Tibial nerve (tissue), 4 donors: ENCODE results near the gene BHLHA9. TPM values are rescaled to one million over a fixed set of nuclear protein-coding genes. Genes with fewer than 3 reads are reported as not detected.

Experiments
- DNase-seq, 2 donors: peaks; one replicate each; pipeline ENCODE4 v3.0.0-alpha.2; 2019; ENCODE audit warnings: low spot score in 2 of 2
- H3K27ac ChIP-seq, 4 donors: fragments of 200-600 bp; sonication (generic) in 3 of 4; one replicate each; pipeline ENCODE4 v1.5.1; 2017 to 2019; ENCODE audit warnings: mild to moderate bottlenecking in 1 of 4
- H3K27me3 ChIP-seq, 2 donors: fragments of 200-600 bp; sonication (generic) in 1 of 2; one replicate each; pipeline versions ENCODE4 v1.5.1 to v1.6.0; 2017 to 2019
- H3K36me3 ChIP-seq, 3 donors: fragments of 200-600 bp; sonication (generic); one replicate each; pipeline ENCODE4 v1.5.1; 2018 to 2019
- H3K4me1 ChIP-seq, 4 donors: fragments of 200-600 bp; sonication (generic) in 3 of 4; one replicate each; pipeline ENCODE4 v1.5.1; 2017 to 2019
- H3K4me3 ChIP-seq, 4 donors: fragments of 200-600 bp; sonication (generic) in 3 of 4; one replicate each; pipeline ENCODE4 v1.5.1; 2017 to 2019; ENCODE audit warnings: mild to moderate bottlenecking in 1 of 4, moderate library complexity in 1 of 4
- H3K9me3 ChIP-seq, 4 donors: fragments of 200-600 bp; sonication (generic) in 3 of 4; one replicate each; pipeline ENCODE4 v1.5.1; 2017 to 2019
- CTCF ChIP-seq, 5 experiments: fragments of 200-600 bp in 3 of 5; fragments of 450-650 bp in 2 of 5; sonication (generic) in 3 of 5; IDR thresholded peaks; one replicate each; pipeline ENCODE4 v1.5.1; 2016 to 2019; ENCODE audit warnings: antibody characterized with exemption in 5 of 5, mild to moderate bottlenecking in 3 of 5, moderate library complexity in 2 of 5
- EP300 ChIP-seq, 2 donors: sonication (generic); formaldehyde crosslinking; IDR thresholded peaks; one replicate each; pipeline ENCODE4 v1.6.1; 2017; ENCODE audit warnings: antibody characterized with exemption in 2 of 2, mild to moderate bottlenecking in 1 of 2
- POLR2A ChIP-seq, 2 donors: fragments of 450-650 bp; IDR thresholded peaks; one replicate each; pipeline ENCODE4 v1.6.1; 2017; ENCODE audit warnings: antibody characterized with exemption in 2 of 2, mild to moderate bottlenecking in 2 of 2, moderate library complexity in 2 of 2
- WGBS, 2 donors: methylation state at CpG; one replicate each; pipeline ENCODE4 v1.1.5; 2018; 5-methylcytosine and 5-hydroxymethylcytosine counted together
- total RNA-seq, 4 donors: library from RNA; depleted of rRNA; stranded (reverse); fragments of >200 nt; gene quantifications; one replicate each; pipeline ENCODE4 v1.1.0, GENCODE V29; 2016

The BHLHA9 gene
- total RNA-seq, 4 donors from 2014 or later = not detected

DNA sequence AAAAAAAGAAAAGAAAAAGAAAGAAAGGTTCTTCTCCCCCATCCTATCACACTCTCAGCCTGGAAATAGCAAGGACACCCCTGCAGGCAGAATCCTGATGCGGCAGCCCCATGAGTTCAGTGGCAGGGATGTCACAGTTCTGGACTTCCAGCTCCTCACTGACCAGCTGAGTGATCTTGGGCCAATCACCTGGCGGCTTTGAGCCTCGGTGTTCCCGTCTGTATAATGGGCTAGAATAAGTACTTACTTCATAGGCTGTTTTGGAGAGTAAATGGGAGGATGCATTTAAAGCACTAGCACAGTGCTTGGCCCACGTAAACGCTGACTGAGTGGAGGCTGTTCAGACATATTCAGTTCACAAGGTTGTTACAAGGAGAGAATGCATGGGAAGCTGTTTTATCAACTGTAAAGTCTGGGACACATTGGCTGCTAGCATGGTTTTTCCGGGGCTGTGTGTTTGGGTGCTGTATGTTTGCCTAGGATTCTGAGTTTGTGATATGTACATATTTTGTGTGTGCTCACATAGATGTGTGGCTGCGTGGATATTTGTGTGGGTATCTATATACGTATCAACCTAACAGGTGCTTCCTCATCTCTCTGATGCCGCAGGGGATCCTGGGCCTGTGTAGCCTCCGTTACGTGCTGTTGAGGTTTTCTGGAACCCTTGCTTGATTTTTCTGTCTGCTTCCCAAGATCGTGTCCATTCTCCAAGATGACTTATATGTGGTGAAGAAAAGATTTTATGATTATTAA lies 3.4 kb downstream of the BHLHA9 start:
- DNase-seq = no peak
- no peak overlapping the region for H3K4me3 ChIP-seq
- 76 to 85% methylated on average over 13 of the region's 13 CpGs for WGBS, 2 donors
- no peak overlapping the region for H3K27ac ChIP-seq
- TF ChIP-seq EP300 (IDR thresholded peaks at IDR 0.05) (no peak), POLR2A (IDR thresholded peaks at IDR 0.05) (no peak), CTCF (IDR thresholded peaks at IDR 0.05) (no peak)
- no peaks in the 10 kb centered on the region for H3K36me3 ChIP-seq
- peaks cover 0 to 25% (median 0%) of the 10 kb centered on the region in 4 donors for H3K4me1 ChIP-seq
- peaks cover 0 to 40% of the 10 kb centered on the region in 2 donors for H3K27me3 ChIP-seq
- no peaks in the 10 kb centered on the region for H3K9me3 ChIP-seq

DNA sequence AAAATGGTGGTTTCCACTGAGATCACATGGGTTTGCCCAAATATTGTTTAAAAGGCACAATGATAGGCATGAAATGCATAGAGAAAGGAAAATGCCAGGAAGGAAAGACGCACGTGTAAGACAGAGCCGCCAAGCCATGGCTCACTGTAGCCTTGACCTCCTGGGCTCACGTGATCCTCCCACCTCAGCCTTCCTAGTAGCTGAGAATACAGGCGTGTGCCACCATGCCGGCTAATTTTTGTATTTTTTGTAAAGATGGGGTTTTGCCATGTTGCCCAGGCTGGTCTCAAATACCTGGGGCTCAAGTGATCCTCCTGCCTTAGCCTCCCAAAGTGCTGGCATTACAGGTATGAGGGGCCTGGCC lies 4.0 kb downstream of the BHLHA9 start:
- no peaks in the 10 kb centered on the region for H3K36me3 ChIP-seq
- H3K9me3 ChIP-seq = no peaks in the 10 kb centered on the region
- peaks cover 0 to 46% of the 10 kb centered on the region in 2 donors for H3K27me3 ChIP-seq
- DNase-seq = no peak
- no peak overlapping the region for H3K27ac ChIP-seq
- no peak overlapping the region for H3K4me3 ChIP-seq
- WGBS, 2 donors = 78 to 84% methylated on average over 6 of the region's 6 CpGs
- no peak for TF ChIP-seq CTCF (IDR thresholded peaks at IDR 0.05)
- no peak for TF ChIP-seq POLR2A (IDR thresholded peaks at IDR 0.05)
- TF ChIP-seq EP300 (IDR thresholded peaks at IDR 0.05) = no peak
- H3K4me1 ChIP-seq = peaks cover 0 to 20% (median 0%) of the 10 kb centered on the region in 4 donors

DNA sequence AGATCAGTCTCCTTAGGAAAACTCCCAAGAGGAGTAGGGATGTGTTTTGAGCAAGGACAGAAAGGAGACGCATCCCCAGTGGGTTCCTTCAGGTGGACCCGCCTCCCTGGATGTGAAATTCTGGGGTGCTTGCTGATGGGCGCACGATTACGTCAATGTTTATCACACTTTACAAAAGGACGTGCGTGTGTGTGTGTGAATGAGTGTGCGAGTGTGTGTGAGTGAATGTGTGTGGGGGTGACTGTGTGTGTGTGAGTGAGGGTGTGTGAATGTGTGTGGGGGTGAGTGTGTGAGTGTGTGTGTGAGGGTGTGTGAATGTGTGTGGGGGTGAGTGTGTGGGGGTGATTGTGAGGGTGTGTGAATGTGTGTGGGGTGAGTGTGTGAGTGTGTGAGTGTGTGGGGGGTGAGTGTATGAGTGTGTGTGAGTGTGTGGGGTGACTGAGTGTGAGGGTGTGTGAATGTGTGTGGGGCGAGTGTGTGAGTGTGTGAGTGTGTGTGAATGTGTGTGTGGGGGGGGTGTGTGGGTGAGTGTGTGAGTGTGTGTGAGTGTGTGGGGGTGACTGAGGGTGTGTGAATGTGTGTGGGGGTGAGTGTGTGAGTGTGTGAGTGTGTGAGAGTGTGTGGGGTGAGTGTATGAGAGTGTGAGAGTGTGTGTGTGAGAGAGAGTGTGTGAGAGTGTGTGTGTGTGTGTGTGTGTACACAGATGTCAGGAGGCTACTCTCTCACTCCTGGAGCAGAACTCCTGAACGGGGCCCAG lies 5.1 kb downstream of the BHLHA9 start:
- H3K27me3 ChIP-seq = peaks cover 0 to 48% of the 10 kb centered on the region in 2 donors
- WGBS, 2 donors = 69 to 78% methylated on average over 10 of the region's 10 CpGs

DNA sequence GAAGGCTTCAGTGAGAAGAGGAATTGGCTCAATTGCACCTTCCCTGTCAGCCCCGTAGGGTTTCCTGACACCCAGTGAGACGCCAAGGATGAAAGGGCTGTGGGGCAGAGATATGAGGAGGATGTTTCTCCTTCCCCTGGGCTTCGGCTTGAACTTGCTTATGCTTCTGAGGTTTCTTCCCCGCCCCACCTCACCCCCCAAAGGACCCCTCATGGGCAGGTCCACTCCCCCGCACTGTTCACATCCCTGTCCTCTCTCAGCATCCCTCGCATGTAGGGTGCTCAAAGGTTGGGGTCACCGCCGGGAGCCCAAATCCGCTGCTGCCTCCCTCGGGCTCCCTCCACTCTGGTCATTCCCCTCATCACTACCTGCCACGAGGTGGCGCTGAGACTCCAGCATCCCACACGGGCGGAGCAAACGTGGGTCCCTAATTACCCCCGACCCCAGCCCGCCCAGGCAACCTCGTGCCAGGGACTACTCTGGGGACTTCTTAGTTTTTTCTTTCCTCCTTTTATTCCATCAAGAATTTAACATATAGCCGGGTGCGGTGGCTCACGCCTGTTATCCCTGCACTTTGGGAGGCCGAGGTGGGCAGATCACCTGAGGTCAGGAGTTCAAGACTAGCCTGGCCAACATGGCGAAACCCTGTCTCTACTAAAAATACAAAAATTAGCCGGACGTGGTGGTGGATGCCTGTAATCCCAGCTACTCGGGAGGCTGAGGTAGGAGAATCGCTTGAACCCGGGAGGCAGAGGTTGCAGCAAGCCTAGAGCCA lies 5.9 kb downstream of the BHLHA9 start:
- Histone ChIP-seq H3K4me1 (peaks cover 0 to 26% (median 0%) of the 10 kb centered on the region in 4 donors), H3K27ac (no peak overlapping the region), H3K36me3 (no peaks in the 10 kb centered on the region), H3K4me3 (no peak overlapping the region), H3K27me3 (peaks cover 0 to 49% of the 10 kb centered on the region in 2 donors), H3K9me3 (no peaks in the 10 kb centered on the region)
- peak; percentile 48 to 72 for DNase-seq
- 23 to 28% methylated on average over 26 to 28 of the region's 28 CpGs for WGBS, 2 donors
- TF ChIP-seq EP300 (IDR thresholded peaks at IDR 0.05) (no peak), POLR2A (IDR thresholded peaks at IDR 0.05) (no peak), CTCF (IDR thresholded peaks at IDR 0.05) (peak; percentile 61 to 81 (median 79))

More for the DNA sequence above, 5.1 kb downstream of the BHLHA9 start:
- TF ChIP-seq POLR2A (IDR thresholded peaks at IDR 0.05) (no peak), CTCF (IDR thresholded peaks at IDR 0.05) (no peak), EP300 (IDR thresholded peaks at IDR 0.05) (no peak)
- Histone ChIP-seq H3K27ac (no peak overlapping the region), H3K9me3 (no peaks in the 10 kb centered on the region), H3K36me3 (no peaks in the 10 kb centered on the region), H3K4me1 (peaks cover 0 to 25% (median 0%) of the 10 kb centered on the region in 4 donors), H3K4me3 (no peak overlapping the region)
- DNase-seq = no peak
